Right atrium auricular region (tissue), 2 donors: ENCODE results near the gene RCAN1. TPM values are rescaled to one million over a fixed set of nuclear protein-coding genes. Genes with fewer than 3 reads are reported as not detected.
A peak's percentile ranks its signal among the peaks of the same experiment; 100 is the strongest.

Experiments
- DNase-seq: peaks from one replicate; pipeline ENCODE4 v3.0.0-alpha.2; 2019; ENCODE audit warnings: low spot score
- H3K27ac ChIP-seq, 2 donors: fragments of 200-600 bp; sonication (generic); 1 replicate in 1 of 2; 2 replicates in 1 of 2; pipeline ENCODE4 v1.5.1; 2016 to 2019
- H3K27me3 ChIP-seq, 2 donors: fragments of 200-600 bp; sonication (generic); one replicate each; pipeline versions ENCODE4 v1.5.1 to v1.6.0; 2017 to 2019
- H3K36me3 ChIP-seq: fragments of 200-600 bp; sonication (generic); one replicate; pipeline ENCODE4 v1.5.1; 2016
- H3K4me1 ChIP-seq, 2 donors: fragments of 200-600 bp; sonication (generic); one replicate each; pipeline versions ENCODE4 v1.5.1 to v1.6.0; 2017 to 2019
- H3K4me3 ChIP-seq, 2 donors: fragments of 200-600 bp; sonication (generic); 1 replicate in 1 of 2; 2 replicates in 1 of 2; pipeline ENCODE4 v1.5.1; 2017 to 2019; ENCODE audit warnings: mild to moderate bottlenecking in 1 of 2, moderate library complexity in 1 of 2
- H3K9me3 ChIP-seq, 2 donors: fragments of 200-600 bp; sonication (generic); one replicate each; pipeline ENCODE4 v1.5.1; 2019
- total RNA-seq, 2 donors: library from RNA; depleted of rRNA; stranded (reverse); fragments of >200 nt; gene quantifications; one replicate each; pipeline ENCODE4 v1.1.0, GENCODE V29; 2016
- TF ChIP-seq, protein P1 (sequence below), 2 donors: fragments of 200-600 bp; sonication (generic); IDR thresholded peaks; one replicate each; pipeline ENCODE4 v1.5.1; 2019; ENCODE audit warnings: antibody characterized with exemption in 2 of 2

The RCAN1 gene
- total RNA-seq, 2 donors from 2014 or later: 26.1 to 38.0 TPM

DNA sequence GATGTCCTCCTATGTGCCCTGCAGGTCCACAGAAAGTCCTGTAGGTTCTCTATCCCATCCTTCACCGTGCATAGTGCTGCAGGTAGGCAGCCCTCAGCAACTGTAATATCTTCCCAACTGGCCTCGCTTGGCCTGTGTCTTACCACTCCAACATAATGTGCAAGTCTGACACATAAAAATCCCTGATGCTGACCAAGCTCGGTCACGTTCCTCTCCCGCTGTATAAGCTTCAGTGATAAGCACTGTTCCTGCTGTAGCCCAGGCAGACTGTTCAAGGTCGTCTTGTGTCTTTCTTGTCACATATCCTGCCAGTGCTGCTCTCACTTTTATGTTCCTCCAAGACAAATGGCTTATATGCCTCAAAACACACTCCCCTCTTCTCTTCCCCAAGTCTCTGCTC is 83.5 kb downstream of the RCAN1 start:
- Histone ChIP-seq H3K9me3 (peaks cover 0 to 3% of the 10 kb centered on the region in 2 donors), H3K36me3 (no peaks in the 10 kb centered on the region), H3K27me3 (no peaks in the 10 kb centered on the region), H3K27ac (peak overlapping the region; percentile 55 to 78), H3K4me1 (peaks cover 0 to 49% of the 10 kb centered on the region in 2 donors), H3K4me3 (no peak overlapping the region)
- DNase-seq: no peak
- TF ChIP-seq, protein P1, sequence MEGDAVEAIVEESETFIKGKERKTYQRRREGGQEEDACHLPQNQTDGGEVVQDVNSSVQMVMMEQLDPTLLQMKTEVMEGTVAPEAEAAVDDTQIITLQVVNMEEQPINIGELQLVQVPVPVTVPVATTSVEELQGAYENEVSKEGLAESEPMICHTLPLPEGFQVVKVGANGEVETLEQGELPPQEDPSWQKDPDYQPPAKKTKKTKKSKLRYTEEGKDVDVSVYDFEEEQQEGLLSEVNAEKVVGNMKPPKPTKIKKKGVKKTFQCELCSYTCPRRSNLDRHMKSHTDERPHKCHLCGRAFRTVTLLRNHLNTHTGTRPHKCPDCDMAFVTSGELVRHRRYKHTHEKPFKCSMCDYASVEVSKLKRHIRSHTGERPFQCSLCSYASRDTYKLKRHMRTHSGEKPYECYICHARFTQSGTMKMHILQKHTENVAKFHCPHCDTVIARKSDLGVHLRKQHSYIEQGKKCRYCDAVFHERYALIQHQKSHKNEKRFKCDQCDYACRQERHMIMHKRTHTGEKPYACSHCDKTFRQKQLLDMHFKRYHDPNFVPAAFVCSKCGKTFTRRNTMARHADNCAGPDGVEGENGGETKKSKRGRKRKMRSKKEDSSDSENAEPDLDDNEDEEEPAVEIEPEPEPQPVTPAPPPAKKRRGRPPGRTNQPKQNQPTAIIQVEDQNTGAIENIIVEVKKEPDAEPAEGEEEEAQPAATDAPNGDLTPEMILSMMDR (IDR thresholded peaks at IDR 0.05): no peak

DNA sequence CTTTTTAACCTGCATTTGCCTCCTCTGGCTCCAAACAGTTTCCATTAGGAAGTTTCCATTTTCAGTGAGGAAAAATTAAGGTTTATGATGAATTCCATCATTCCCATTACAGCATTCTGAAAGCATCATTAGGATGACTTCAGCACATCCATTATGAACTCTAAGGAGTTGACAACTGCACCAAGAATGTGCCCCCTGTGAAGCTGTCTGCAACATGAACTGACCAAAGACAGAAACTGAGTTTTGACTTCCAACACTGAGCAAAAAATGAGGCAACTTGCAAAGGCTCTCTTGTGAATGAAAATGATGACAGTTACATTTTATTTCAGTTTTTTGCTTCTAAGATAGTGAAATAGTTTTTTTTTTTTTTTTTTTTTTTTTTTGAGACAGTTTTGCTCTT is 84.7 kb downstream of the RCAN1 start:
- no peak overlapping the region for H3K4me3 ChIP-seq
- H3K27me3 ChIP-seq: no peaks in the 10 kb centered on the region
- peak overlapping the region in 1 of 2 donors; percentile 31 for H3K27ac ChIP-seq
- TF ChIP-seq, protein P1 (IDR thresholded peaks at IDR 0.05): no peak
- peaks cover 0 to 54% of the 10 kb centered on the region in 2 donors for H3K4me1 ChIP-seq
- no peaks in the 10 kb centered on the region for H3K36me3 ChIP-seq
- no peak for DNase-seq
- H3K9me3 ChIP-seq: peaks cover 0 to 3% of the 10 kb centered on the region in 2 donors

DNA sequence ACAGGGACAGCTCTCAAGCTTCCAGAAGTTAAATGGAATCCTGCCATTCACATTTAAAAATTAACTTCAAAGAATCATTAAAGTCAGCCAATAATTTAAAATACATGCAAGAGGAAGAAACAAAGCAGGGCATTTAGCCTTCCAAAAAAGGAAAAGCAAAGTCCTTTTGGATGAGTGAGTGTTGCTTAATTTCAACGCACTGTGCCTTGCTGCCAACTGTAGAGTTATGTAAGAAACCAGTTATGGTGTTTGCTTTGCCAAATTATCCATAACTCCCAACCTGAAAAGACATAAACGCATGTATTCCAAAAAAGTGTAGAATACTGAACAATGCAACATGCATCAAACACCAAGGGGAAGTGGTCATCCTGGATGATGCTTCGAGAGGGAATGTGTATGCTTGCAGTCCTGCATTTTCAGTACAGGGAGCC is 86.8 kb downstream of the RCAN1 start:
- TF ChIP-seq, protein P1 (IDR thresholded peaks at IDR 0.05): no peak
- Histone ChIP-seq H3K36me3 (no peaks in the 10 kb centered on the region), H3K27ac (peak overlapping the region in 1 of 2 donors; percentile 87), H3K4me1 (peaks cover 0 to 68% of the 10 kb centered on the region in 2 donors), H3K27me3 (no peaks in the 10 kb centered on the region), H3K4me3 (no peak overlapping the region), H3K9me3 (peaks cover 0 to 3% of the 10 kb centered on the region in 2 donors)
- no peak for DNase-seq

DNA sequence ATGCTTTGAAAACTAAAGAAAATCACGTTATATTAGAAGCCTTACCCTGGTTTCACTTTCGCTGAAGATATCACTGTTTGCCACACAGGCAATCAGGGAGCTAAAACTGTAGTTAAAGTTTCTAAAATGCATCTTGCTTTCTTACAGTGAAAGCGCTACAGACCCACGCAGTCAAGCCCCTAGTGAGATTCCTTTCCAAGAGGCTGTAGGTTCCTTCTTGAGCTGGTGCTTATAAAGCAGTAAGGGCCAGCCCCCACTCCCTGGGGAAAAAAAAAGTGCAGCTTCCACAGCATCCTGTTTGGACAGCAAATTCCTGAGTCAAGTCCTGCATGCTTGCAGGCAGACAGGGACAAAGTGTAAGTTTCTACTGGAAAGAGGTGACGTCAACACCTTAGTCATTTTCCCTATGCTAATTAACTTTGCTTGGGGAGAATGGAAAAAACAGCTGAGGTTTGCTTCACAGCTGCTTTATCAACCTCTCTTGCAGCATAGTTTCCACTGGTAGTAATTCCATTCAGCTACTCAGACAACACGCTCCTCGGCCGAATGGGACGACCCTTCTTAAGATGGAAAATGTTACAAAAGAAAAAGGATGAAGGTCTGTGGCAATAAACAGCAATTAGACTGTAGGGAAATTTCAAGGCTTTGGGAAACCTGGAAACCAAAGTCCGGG is 88.2 kb downstream of the RCAN1 start:
- Histone ChIP-seq H3K4me1 (peaks cover 0 to 77% of the 10 kb centered on the region in 2 donors), H3K27ac (peak overlapping the region; percentile 84 to 87), H3K27me3 (no peaks in the 10 kb centered on the region), H3K9me3 (peaks cover 0 to 3% of the 10 kb centered on the region in 2 donors), H3K36me3 (no peaks in the 10 kb centered on the region), H3K4me3 (peak overlapping the region; percentile 37 to 45)
- TF ChIP-seq, protein P1 (IDR thresholded peaks at IDR 0.05): no peak
- DNase-seq: peak; percentile 93

DNA sequence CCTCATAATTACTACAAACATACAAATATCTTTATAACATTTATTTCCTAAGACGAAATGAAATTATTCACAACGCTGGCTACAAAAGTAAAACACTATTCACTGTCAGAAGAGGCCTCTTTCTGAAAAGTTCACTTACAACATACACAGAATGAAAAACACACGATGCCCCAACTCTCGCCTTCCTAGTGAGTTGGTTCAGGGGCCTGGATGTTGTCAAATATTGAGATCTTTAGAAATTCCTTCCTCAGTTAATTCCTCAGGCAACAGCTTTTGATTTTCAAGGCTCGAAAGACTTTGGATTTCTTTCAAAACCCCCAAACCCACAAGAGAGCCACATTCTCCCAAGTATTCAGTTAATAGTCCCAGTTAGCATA is 88.7 kb downstream of the RCAN1 start:
- TF ChIP-seq, protein P1 (IDR thresholded peaks at IDR 0.05): no peak
- DNase-seq: no peak
- H3K9me3 ChIP-seq: peaks cover 0 to 3% of the 10 kb centered on the region in 2 donors
- H3K27ac ChIP-seq: peak overlapping the region; percentile 84 to 87
- peaks cover 0 to 75% of the 10 kb centered on the region in 2 donors for H3K4me1 ChIP-seq
- H3K36me3 ChIP-seq: peaks cover 5% of the 10 kb centered on the region
- peak overlapping the region; percentile 37 to 45 for H3K4me3 ChIP-seq
- H3K27me3 ChIP-seq: no peaks in the 10 kb centered on the region
